HepG2 (cell line): ENCODE measurements around the gene SNX12. TPM values are rescaled to one million over a fixed set of nuclear protein-coding genes. Genes with fewer than 3 reads are reported as not detected.

ENCODE experiments used
- ATAC-seq: fragments of 200-7000 bp; cut with Tn5 transposase; 3 replicates; pipeline ENCODE4 v1.9.1; 2020; ENCODE audit warnings: mild to moderate bottlenecking, moderate library complexity
- BruUV-seq: library from RNA; stranded (reverse); fragments of 400-500 nt; replicated peaks from 2 replicates; lab custom pipeline; 2021; lab: Mats Ljungman, UMichigan
- CTCF ChIA-PET: fragments of 300-600 bp; formaldehyde crosslinking; extraction: SDS; loops from one replicate; lab custom pipeline; 2021; ENCODE audit warnings: low total read pairs, inconsistent platforms, low intra/inter-chr PET ratio; lab: Yijun Ruan, JAX
- POLR2A ChIA-PET: fragments of 350-600 bp; sonication (Branson Sonifier 250); formaldehyde crosslinking; loops from one replicate; lab custom pipeline; 2020; ENCODE audit warnings: antibody characterized with exemption, inconsistent platforms; lab: Yijun Ruan, JAX
- DNase-seq: peaks from one replicate; pipeline ENCODE4 v3.0.0-alpha.2; 2015; ENCODE audit warnings: low spot score
- FAIRE-seq: peaks from 3 replicates; lab custom pipeline; 2011; peaks lifted over from hg19 to GRCh38; lab: Jason Lieb, UNC
- H2AFZ ChIP-seq: one replicate; pipeline ENCODE4 v1.6.1; 2011; ENCODE audit warnings: low read length, inconsistent platforms
- H3K27ac ChIP-seq: fragments of 300-600 bp; 3 replicates; pipeline ENCODE4 v1.8.0; 2011; ENCODE audit warnings: mixed run types, mild to moderate bottlenecking, mixed read lengths, low read length, inconsistent platforms; ENCODE audit not compliant: insufficient read depth; ENCODE audit errors: extremely low read length
- H3K27me3 ChIP-seq, 2 experiments: fragments of 200-600 bp in 1 of 2; 2 replicates in 1 of 2; 3 replicates in 1 of 2; pipeline versions ENCODE4 v1.6.0 to v1.8.0; 2011; ENCODE audit warnings: low read length in 2 of 2, mild to moderate bottlenecking in 2 of 2, moderate library complexity in 2 of 2, inconsistent platforms in 1 of 2; ENCODE audit not compliant: insufficient read depth in 2 of 2, control insufficient read depth in 1 of 2
- H3K36me3 ChIP-seq, 2 experiments: fragments of 200-600 bp in 1 of 2; replicated peaks in 1 of 2; 2 replicates in 1 of 2; 3 replicates in 1 of 2; pipeline versions ENCODE4 v1.5.1 to v1.8.0; 2011; ENCODE audit warnings: low read length in 2 of 2, inconsistent platforms in 1 of 2; ENCODE audit not compliant: insufficient read depth in 2 of 2, control insufficient read depth in 1 of 2
- H3K4me1 ChIP-seq: 2 replicates; pipeline ENCODE4 v1.5.1; 2012; ENCODE audit warnings: low read length, inconsistent platforms; ENCODE audit not compliant: insufficient read depth
- H3K4me2 ChIP-seq: 2 replicates; pipeline ENCODE4 v1.6.0; 2011; ENCODE audit warnings: low read depth, low read length, inconsistent platforms
- H3K4me3 ChIP-seq, 3 experiments: fragments of 200-600 bp in 1 of 3; sonication (generic), shearing (Covaris generic) in 1 of 3; replicated peaks in 1 of 3; 2 replicates each; pipeline ENCODE4 v1.5.1; 2011 to 2016; ENCODE audit warnings: low read length in 3 of 3, inconsistent platforms in 2 of 3, low read depth in 2 of 3, mild to moderate bottlenecking in 2 of 3, control low read depth in 1 of 3, mixed read lengths in 1 of 3; ENCODE audit not compliant: insufficient read depth in 1 of 3
- H3K79me2 ChIP-seq: one replicate; pipeline ENCODE4 v1.6.1; 2011; ENCODE audit warnings: low read length, inconsistent platforms; ENCODE audit not compliant: insufficient read depth
- H3K9ac ChIP-seq: 2 replicates; pipeline ENCODE4 v1.6.0; 2011; ENCODE audit warnings: mild to moderate bottlenecking, low read depth, low read length, inconsistent platforms; ENCODE audit not compliant: insufficient read depth
- H3K9me3 ChIP-seq: 2 replicates; pipeline ENCODE4 v1.5.1; 2012; ENCODE audit warnings: mild to moderate bottlenecking, low read length
- H4K20me1 ChIP-seq: 2 replicates; pipeline ENCODE4 v1.6.0; 2011; ENCODE audit warnings: inconsistent platforms, mild to moderate bottlenecking, low read length, moderate library complexity; ENCODE audit not compliant: insufficient read depth
- CBX1 ChIP-seq: IDR thresholded peaks from one replicate; pipeline ENCODE4 v1.6.1; 2016; ENCODE audit warnings: antibody characterized with exemption, low read depth
- CCAR2 ChIP-seq: fragments of 200-400 bp; formaldehyde crosslinking; optimal IDR thresholded peaks from 2 replicates; pipeline ENCODE3; 2018; ENCODE audit warnings: low read depth, mild to moderate bottlenecking, low read length, moderate library complexity
- FOSL2 ChIP-seq: sonication (generic); formaldehyde crosslinking; IDR thresholded peaks from 2 replicates; pipeline ENCODE4 v1.4.0; 2020; ENCODE audit warnings: missing genetic modification reagents
- JUN ChIP-seq: sonication (generic); formaldehyde crosslinking; IDR thresholded peaks from 2 replicates; pipeline ENCODE4 v1.4.0; 2020; ENCODE audit warnings: mild to moderate bottlenecking, missing genetic modification reagents
- NFATC3 ChIP-seq: sonication (generic); formaldehyde crosslinking; IDR thresholded peaks from 2 replicates; pipeline ENCODE4 v1.5.1; 2020; ENCODE audit warnings: mild to moderate bottlenecking, missing genetic modification reagents
- RBM22 ChIP-seq: fragments of 200-400 bp; formaldehyde crosslinking; optimal IDR thresholded peaks from 2 replicates; pipeline ENCODE3; 2017; ENCODE audit warnings: mild to moderate bottlenecking, low read length, moderate library complexity
- RFXAP ChIP-seq: sonication (generic); formaldehyde crosslinking; IDR thresholded peaks from 2 replicates; pipeline ENCODE4 v1.4.0; 2020; ENCODE audit warnings: missing genetic modification reagents, borderline replicate concordance
- ZNF274 ChIP-seq: sonication (generic); formaldehyde crosslinking; IDR thresholded peaks from 2 replicates; pipeline ENCODE4 v1.5.1; 2020; ENCODE audit warnings: mild to moderate bottlenecking, missing genetic modification reagents
- ZNF343 ChIP-seq: sonication (generic); formaldehyde crosslinking; IDR thresholded peaks from 2 replicates; pipeline ENCODE4 v1.4.0; 2020; ENCODE audit warnings: mild to moderate bottlenecking, missing genetic modification reagents
- WGBS: methylation state at CpG from one replicate; pipeline ENCODE4 v1.1.6; 2017; ENCODE audit warnings: low lambda C conversion rate; 5-methylcytosine and 5-hydroxymethylcytosine counted together
- in situ Hi-C: cut with HindIII; loops from 2 replicates; pipeline ENCODE4 v1.10.0; 2017; ENCODE audit warnings: low pct_unique_long_range_greater_than_20kb; ENCODE audit not compliant: extremely low pct_ligation_motif_present
- intact Hi-C: fragments of 100-400 bp; cut with micrococcal nuclease; formaldehyde crosslinking; loops from one replicate; pipeline ENCODE4 v1.10.0; 2022; ENCODE audit not compliant: unreplicated experiment
- polyA plus RNA-seq, 8 experiments: library from polyadenylated mRNA; depleted of rRNA in 3 of 8; stranded (reverse) in 7 of 8; unstranded in 1 of 8; fragments of >200 nt; fragmentation: Illumina TruSeq in 4 of 8; extraction: Trizol in 4 of 8; gene quantifications; 2 replicates each; pipeline versions ENCODE4 v1.2.1 to v1.2.3, GENCODE V29; 2011 to 2016; ENCODE audit warnings: low read depth in 4 of 8, missing spikeins in 1 of 8, mixed read lengths in 1 of 8; ENCODE audit not compliant: insufficient read depth in 1 of 8
- total RNA-seq, 5 experiments: library from RNA; depleted of rRNA; stranded (reverse); fragments of >200 nt; fragmentation: Illumina TruSeq; extraction: Trizol; gene quantifications; 2 replicates each; pipeline ENCODE4 v1.2.3, GENCODE V29; 2016; ENCODE audit warnings: low read depth in 1 of 5

The SNX12 gene
- total and polyA plus RNA-seq, 2 of the 13 experiments (the other 11 are each of a cell fraction or from before 2014, with no cell fraction given) = 30.3 to 42.2 TPM

DNA sequence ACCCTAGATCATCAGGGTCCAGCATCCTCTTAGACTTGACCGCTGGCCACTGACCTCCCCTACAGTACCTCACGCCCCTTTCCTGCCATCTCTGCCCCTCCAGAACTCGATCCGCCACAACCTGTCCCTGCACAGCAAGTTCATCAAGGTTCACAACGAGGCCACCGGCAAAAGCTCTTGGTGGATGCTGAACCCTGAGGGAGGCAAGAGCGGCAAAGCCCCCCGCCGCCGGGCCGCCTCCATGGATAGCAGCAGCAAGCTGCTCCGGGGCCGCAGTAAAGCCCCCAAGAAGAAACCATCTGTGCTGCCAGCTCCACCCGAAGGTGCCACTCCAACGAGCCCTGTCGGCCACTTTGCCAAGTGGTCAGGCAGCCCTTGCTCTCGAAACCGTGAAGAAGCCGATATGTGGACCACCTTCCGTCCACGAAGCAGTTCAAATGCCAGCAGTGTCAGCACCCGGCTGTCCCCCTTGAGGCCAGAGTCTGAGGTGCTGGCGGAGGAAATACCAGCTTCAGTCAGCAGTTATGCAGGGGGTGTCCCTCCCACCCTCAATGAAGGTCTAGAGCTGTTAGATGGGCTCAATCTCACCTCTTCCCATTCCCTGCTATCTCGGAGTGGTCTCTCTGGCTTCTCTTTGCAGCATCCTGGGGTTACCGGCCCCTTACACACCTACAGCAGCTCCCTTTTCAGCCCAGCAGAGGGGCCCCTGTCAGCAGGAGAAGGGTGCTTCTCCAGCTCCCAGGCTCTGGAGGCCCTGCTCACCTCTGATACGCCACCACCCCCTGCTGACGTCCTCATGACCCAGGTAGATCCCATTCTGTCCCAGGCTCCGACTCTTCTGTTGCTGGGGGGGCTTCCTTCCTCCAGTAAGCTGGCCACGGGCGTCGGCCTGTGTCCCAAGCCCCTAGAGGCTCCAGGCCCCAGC lies 32.7 kb upstream of the SNX12 start (continued):
- TF ChIP-seq ZNF343 (CRISPR knock-in tag) = no peak

DNA sequence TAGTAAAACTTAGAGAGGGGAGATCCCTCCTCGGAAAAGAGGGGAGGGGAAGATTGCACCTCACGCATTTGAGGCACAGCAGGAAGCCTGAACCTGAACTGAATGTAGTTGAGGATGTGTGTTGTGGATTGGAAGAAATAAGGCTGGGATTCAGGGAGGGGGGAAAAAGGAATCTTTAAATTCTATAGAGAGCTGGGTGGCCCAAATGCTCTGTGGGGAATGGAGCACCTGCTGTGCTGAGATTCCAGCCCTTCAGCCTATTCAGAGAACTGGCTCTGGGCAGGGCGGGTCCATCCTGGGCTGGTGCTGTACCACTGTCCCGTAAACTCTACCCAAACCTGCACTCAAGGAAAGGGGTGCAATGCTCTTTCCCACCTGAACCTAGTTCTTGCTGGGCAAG lies 31.6 kb upstream of the SNX12 start:
- CTCF ChIA-PET = no interaction called here
- FAIRE-seq = no peak
- no peak overlapping the region for H2AFZ ChIP-seq
- H3K9ac ChIP-seq = no peak overlapping the region
- intact Hi-C loops = loop anchor here (5.0 kb wide), 1 partner anchor 83 kb away; no protein-coding TSS in a partner anchor
- POLR2A ChIA-PET = interaction anchor here (1.2 kb wide), 1 partner anchor 19 kb away, joined by 4 read pairs; the partner anchor contains the start of gene MED12
- no peak overlapping the region for H3K4me2 ChIP-seq
- 93% methylated on average over 2 of the region's 4 CpGs for WGBS
- DNase-seq = no peak
- no peak for TF ChIP-seq JUN
- no peak for TF ChIP-seq RFXAP (CRISPR knock-in tag)
- no peak for TF ChIP-seq RBM22
- TF ChIP-seq CBX1 = no peak
- TF ChIP-seq NFATC3 (CRISPR knock-in tag) = no peak
- TF ChIP-seq ZNF274 (CRISPR knock-in tag) = no peak
- no peak for TF ChIP-seq CCAR2
- TF ChIP-seq FOSL2 (CRISPR knock-in tag) = no peak
- no peaks in the 10 kb centered on the region for H3K36me3 ChIP-seq
- H4K20me1 ChIP-seq = no peaks in the 10 kb centered on the region
- in situ Hi-C loops = no loop called here
- H3K27ac ChIP-seq = no peak overlapping the region
- no peak overlapping the region for H3K4me3 ChIP-seq
- H3K9me3 ChIP-seq = no peaks in the 10 kb centered on the region
- no peaks in the 10 kb centered on the region for H3K79me2 ChIP-seq
- BruUV-seq = no TSS peak
- no peak for ATAC-seq
- H3K4me1 ChIP-seq = peaks cover 45% of the 10 kb centered on the region
- no peaks in the 10 kb centered on the region; a peak in 1 of 5 replicates for H3K27me3 ChIP-seq
